ENCODE results near the gene FAT2.

The FAT2 gene

GRCh38 chr5:151605559-151605958, 14.4 kb upstream of the FAT2 start:
- no peak for TF ChIP-seq CTCF (IDR thresholded peaks at IDR 0.05; ENCODE audit: low read depth, low read length, missing control alignments)
- H3K4me3 ChIP-seq (ENCODE audit: low read depth, low read length) = no peak overlapping the region
- in situ Hi-C loops (cut with HindIII; ENCODE audit: low sequenced_read_pairs) = no loop called here
- DNase-seq (ENCODE audit: low read depth) = no peak

GRCh38 chr5:151602806-151603205, 11.7 kb upstream of the FAT2 start:
- DNase-seq (ENCODE audit: low read depth) = no peak
- no peak for TF ChIP-seq CTCF (IDR thresholded peaks at IDR 0.05; ENCODE audit: low read depth, low read length, missing control alignments)
- in situ Hi-C loops (cut with HindIII; ENCODE audit: low sequenced_read_pairs) = no loop called here
- H3K4me3 ChIP-seq (ENCODE audit: low read depth, low read length) = no peak overlapping the region

- in situ Hi-C loops (cut with HindIII; ENCODE audit: low sequenced_read_pairs) = no loop called here
- TF ChIP-seq CTCF (IDR thresholded peaks at IDR 0.05; ENCODE audit: low read depth, low read length, missing control alignments) = no peak
- DNase-seq (ENCODE audit: low read depth) = no peak
- H3K4me3 ChIP-seq (ENCODE audit: low read depth, low read length) = no peak overlapping the region
These were observed 10.3 kb upstream of the FAT2 start for GRCh38 chr5:151601391-151601790.

GRCh38 chr5:151600069-151600665, 9.0 kb upstream of the FAT2 start:
- no peak for DNase-seq (ENCODE audit: low read depth)
- H3K4me3 ChIP-seq (ENCODE audit: low read depth, low read length) = no peak overlapping the region
- TF ChIP-seq CTCF (IDR thresholded peaks at IDR 0.05; ENCODE audit: low read depth, low read length, missing control alignments) = no peak
- in situ Hi-C loops (cut with HindIII; ENCODE audit: low sequenced_read_pairs) = no loop called here

GRCh38 chr5:151598984-151599383, 7.9 kb upstream of the FAT2 start:
- in situ Hi-C loops (cut with HindIII; ENCODE audit: low sequenced_read_pairs) = no loop called here
- DNase-seq (ENCODE audit: low read depth) = no peak
- TF ChIP-seq CTCF (IDR thresholded peaks at IDR 0.05; ENCODE audit: low read depth, low read length, missing control alignments) = no peak
- no peak overlapping the region for H3K4me3 ChIP-seq (ENCODE audit: low read depth, low read length)

- in situ Hi-C loops (cut with HindIII; ENCODE audit: low sequenced_read_pairs) = no loop called here
- no peak for DNase-seq (ENCODE audit: low read depth)
- H3K4me3 ChIP-seq (ENCODE audit: low read depth, low read length) = no peak overlapping the region
- no peak for TF ChIP-seq CTCF (IDR thresholded peaks at IDR 0.05; ENCODE audit: low read depth, low read length, missing control alignments)
These were observed 7.4 kb upstream of the FAT2 start for GRCh38 chr5:151598549-151598948.
